Subcutaneous adipose tissue (tissue), 4 donors: Measurements from ENCODE around the gene SLC22A4. TPM values are rescaled to one million over a fixed set of nuclear protein-coding genes. Genes with fewer than 3 reads are reported as not detected.

Source experiments
- CTCF ChIP-seq: fragments of 450-650 bp; IDR thresholded peaks from one replicate; pipeline ENCODE4 v1.5.1; 2016; ENCODE audit warnings: low read depth, mild to moderate bottlenecking, control low read depth, antibody characterized with exemption, moderate library complexity
- total RNA-seq, 4 donors: library from RNA; depleted of rRNA; stranded (reverse); fragments of >200 nt; gene quantifications; one replicate each; pipeline ENCODE4 v1.1.0, GENCODE V29; 2016

SLC22A4 gene
- total RNA-seq, 4 donors from 2014 or later = 0.33 to 1.2 (median 0.66) TPM; not detected in 1

- TF ChIP-seq CTCF = no peak
Measured at GRCh38 chr5:132281856-132282614, 12.2 kb upstream of the SLC22A4 start.

- no peak for TF ChIP-seq CTCF
Measured at GRCh38 chr5:132283423-132284043, 10.7 kb upstream of the SLC22A4 start.

- no peak for TF ChIP-seq CTCF
Measured at GRCh38 chr5:132289097-132289496, 5.1 kb upstream of the SLC22A4 start.

GRCh38 chr5:132291026-132291425 lies 3.2 kb upstream of the SLC22A4 start:
- TF ChIP-seq CTCF = no peak

GRCh38 chr5:132293066-132293991 lies 865 bp upstream of the SLC22A4 start:
- no peak for TF ChIP-seq CTCF

GRCh38 chr5:132294728-132295504 lies 722 bp downstream of the SLC22A4 start:
- no peak for TF ChIP-seq CTCF
